PFSK-1 (cell line): Measurements from ENCODE around the gene PPM1J.

ENCODE experiments used
- FOXP2 ChIP-seq: optimal IDR thresholded peaks from 2 replicates; pipeline ENCODE3; 2011; ENCODE audit warnings: borderline replicate concordance, control low read depth, inconsistent platforms; ENCODE audit not compliant: insufficient read depth; ENCODE audit errors: extremely low read length, extremely low read depth
- POLR2AphosphoS5 ChIP-seq: IDR thresholded peaks from 2 replicates; pipeline ENCODE4 v1.6.1; 2012; ENCODE audit warnings: low read depth, mild to moderate bottlenecking, control low read depth, low read length, moderate library complexity
- REST ChIP-seq, 2 experiments: IDR thresholded peaks; 2 replicates each; pipeline versions ENCODE4 v1.6.1 to v1.8.0; 2011 to 2012; ENCODE audit warnings: low read depth in 2 of 2, low read length in 2 of 2, control low read depth in 1 of 2, inconsistent platforms in 1 of 2, mild to moderate bottlenecking in 1 of 2, moderate library complexity in 1 of 2; ENCODE audit not compliant: insufficient read depth in 1 of 2
- SIN3A ChIP-seq: IDR thresholded peaks from 2 replicates; pipeline ENCODE4 v1.6.1; 2012; ENCODE audit warnings: mild to moderate bottlenecking, low read length, moderate library complexity, borderline replicate concordance; ENCODE audit not compliant: insufficient read depth
- TAF1 ChIP-seq: IDR thresholded peaks from 2 replicates; pipeline ENCODE4 v1.6.1; 2012; ENCODE audit warnings: low read length, control low read depth, borderline replicate concordance; ENCODE audit not compliant: insufficient read depth

Gene PPM1J

GRCh38 chr1:112696578-112697314 is 18.4 kb downstream of the PPM1J start:
- TF ChIP-seq POLR2AphosphoS5 (no peak), TAF1 (no peak), REST (IDR thresholded peaks at IDR 0.05; ENCODE audit: insufficient read depth in 1 of 2, low read depth in 2 of 2, low read length in 2 of 2) (no peak)

- no peak for TF ChIP-seq SIN3A
Measured at GRCh38 chr1:112695276-112695675, 19.9 kb downstream of the PPM1J start.

- TF ChIP-seq POLR2AphosphoS5 (no peak), TAF1 (no peak), REST (IDR thresholded peaks at IDR 0.05; ENCODE audit: insufficient read depth in 1 of 2, low read depth in 2 of 2, low read length in 2 of 2) (no peak), FOXP2 (no peak), SIN3A (no peak)
Measured at GRCh38 chr1:112694363-112694929, 20.7 kb downstream of the PPM1J start.

- TF ChIP-seq TAF1 (no peak), REST (IDR thresholded peaks at IDR 0.05; ENCODE audit: insufficient read depth in 1 of 2, low read depth in 2 of 2, low read length in 2 of 2) (no peak), SIN3A (no peak), POLR2AphosphoS5 (no peak), FOXP2 (no peak)
Measured at GRCh38 chr1:112693821-112694220, 21.3 kb downstream of the PPM1J start.

- no peak for TF ChIP-seq REST (IDR thresholded peaks at IDR 0.05; ENCODE audit: insufficient read depth in 1 of 2, low read depth in 2 of 2, low read length in 2 of 2)
- no peak for TF ChIP-seq POLR2AphosphoS5
- no peak for TF ChIP-seq SIN3A
- TF ChIP-seq TAF1: no peak
- no peak for TF ChIP-seq FOXP2
Measured at GRCh38 chr1:112692681-112693080, 22.5 kb downstream of the PPM1J start.
